ENCODE data around the gene TRIM14.

- TF ChIP-seq ELF4 (IDR thresholded peaks at IDR 0.05) (no peak), SP1 (IDR thresholded peaks at IDR 0.05) (no peak), ZNF384 (IDR thresholded peaks at IDR 0.05) (no peak), ARNT (IDR thresholded peaks at IDR 0.05) (no peak), FOXA1 (IDR thresholded peaks at IDR 0.05) (no peak), TARDBP (IDR thresholded peaks at IDR 0.05) (no peak), L3MBTL2 (conservative IDR thresholded peaks at IDR 0.05) (no peak), BHLHE40 (IDR thresholded peaks at IDR 0.05; ENCODE audit: borderline replicate concordance) (no peak), HDGF (IDR thresholded peaks at IDR 0.05; ENCODE audit: borderline replicate concordance) (no peak)
Observed at GRCh38 chr9:98081477-98082219, 37.4 kb downstream of the TRIM14 start.

Measured in HEK293T (cell line).